GM21367 (cell line): Measurements from ENCODE around the gene NXPH2.

Experiments
- ATAC-seq: cut with Tn5 transposase; IDR thresholded peaks from one replicate; pipeline ENCODE4 v1.9.1; 2021; ENCODE audit not compliant: unreplicated experiment

NXPH2 gene

DNA sequence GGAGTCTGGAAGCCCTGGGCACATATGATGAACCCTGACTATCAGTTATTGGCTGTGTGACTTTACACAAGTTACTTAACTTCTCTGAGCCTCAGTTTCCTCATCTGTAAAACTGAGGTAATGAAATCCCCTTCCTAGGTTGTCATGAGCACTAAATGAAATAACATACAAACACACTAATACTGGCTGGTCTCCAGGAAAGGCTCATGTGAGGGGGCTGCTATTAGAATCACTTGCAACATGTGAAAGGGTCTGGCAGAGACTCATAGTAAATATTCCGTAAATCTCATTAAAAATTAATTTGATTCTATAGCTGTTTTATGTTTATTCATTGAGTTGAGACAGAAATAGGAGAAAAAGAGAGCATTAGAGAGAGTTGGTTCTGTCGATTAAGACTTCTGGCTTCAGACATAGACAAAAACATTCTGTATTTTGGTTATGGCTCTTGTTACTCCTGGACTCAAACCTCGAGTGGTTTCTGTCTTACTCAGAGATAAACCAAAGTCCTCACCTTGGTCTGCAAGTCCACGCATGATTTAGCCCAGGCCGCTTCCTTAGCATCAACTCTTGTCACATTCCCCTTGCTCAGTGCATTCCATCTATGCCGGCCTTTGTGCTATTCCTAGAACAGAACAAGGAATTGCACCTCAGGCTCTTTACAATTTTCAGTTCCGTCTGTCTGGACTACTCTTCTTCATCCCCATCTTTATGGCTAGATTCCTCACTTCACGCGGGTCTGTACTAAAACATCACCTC is 139.1 kb downstream of the NXPH2 start:
- no peak for ATAC-seq

DNA sequence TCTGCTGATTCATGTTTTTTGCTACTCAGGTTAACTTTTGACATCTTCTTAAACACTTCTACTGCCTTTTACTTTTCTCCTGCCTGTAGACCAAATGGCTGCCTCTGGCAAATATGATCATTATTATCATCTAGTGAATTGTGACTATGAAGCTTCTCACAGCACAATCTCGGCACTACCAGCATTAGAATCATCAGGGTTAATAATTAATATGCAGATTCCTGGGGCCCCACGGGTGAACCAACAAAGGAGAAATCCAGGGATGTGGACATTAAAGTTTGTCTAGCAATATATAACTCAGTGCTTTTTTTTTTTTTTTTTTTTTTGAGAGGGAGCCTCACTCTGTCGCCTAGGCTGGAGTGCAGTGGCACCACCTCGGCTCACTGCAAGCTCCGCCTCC is 142.5 kb downstream of the NXPH2 start:
- ATAC-seq, result no peak

DNA sequence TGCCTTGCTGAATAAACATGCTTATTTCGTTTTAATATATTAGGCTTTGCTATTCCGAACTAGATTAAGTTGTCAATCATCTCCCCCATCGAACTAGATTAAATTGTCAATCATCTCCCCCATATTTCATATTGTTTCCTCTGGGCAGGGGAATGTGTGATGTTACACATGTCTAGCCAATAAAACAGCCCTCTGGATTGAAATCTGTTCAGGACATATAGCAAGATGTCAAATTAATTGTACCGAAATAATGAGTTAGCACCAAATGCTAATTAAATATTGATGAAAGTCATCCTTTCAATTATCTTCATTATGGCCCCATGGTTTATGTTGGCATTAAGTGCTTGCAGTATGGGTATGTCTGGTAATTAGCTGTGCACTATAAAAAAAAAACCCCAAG is 143.1 kb downstream of the NXPH2 start:
- no peak for ATAC-seq

DNA sequence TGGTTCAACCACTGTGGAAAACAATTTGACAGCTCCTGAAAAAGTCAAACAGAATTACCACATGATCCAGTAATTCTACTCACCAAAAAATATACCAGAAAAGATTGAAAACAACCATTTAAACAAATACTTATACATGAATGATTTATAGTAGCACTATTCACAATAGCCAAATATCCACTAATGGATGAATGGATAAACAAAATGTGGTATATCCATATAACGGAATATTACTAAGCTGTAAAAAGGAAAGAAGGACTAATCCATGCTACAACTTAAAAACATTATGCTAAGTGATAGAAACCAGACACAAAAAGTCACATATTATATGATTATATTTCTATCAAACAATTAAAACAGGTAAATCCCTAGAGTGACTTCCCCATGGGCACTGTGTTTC is 147.1 kb downstream of the NXPH2 start:
- ATAC-seq, result no peak

DNA sequence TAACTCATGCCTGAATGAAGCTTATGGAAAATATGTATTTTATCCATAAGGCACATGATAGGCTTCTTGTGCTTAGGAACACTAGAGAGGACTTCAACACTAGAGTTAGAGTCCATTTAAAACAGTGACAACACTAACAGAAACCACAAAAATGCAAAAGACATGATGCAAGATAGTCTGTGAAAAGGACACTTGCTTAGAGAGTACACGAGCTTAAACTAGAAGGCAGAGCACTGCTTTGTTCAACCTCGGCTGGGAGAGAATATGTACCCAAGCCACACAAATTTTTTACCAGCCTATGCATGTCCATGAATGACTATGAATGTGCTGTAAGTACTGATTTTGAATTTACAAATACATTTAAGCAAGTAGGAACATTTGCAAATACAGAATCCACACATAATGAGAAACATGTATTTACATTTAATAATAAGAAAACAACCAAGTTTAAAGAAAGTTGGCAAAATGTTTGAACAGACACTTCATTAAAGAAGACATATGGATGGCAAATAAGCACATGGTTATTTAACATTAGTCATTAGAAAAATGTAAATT is 148.0 kb downstream of the NXPH2 start:
- ATAC-seq, result no peak

DNA sequence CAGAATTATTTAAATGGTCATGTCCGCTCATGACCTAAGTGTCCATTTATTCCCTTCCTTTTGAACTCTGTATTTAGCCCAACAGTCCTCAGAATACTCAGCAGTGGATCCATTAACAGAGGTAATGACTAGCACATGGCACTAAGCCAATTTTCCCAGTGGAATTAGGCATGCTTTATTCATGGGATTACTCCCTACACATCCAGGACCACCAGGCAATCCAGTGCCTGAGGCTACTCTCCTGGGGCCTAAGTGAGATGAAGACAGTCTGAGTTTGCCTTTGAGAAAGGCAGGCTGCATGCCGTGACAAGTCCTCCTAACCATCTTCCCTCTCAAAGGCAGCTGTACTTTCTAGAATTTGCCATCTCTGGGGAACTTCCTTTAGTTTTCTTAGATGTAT is 150.0 kb downstream of the NXPH2 start:
- no peak for ATAC-seq

DNA sequence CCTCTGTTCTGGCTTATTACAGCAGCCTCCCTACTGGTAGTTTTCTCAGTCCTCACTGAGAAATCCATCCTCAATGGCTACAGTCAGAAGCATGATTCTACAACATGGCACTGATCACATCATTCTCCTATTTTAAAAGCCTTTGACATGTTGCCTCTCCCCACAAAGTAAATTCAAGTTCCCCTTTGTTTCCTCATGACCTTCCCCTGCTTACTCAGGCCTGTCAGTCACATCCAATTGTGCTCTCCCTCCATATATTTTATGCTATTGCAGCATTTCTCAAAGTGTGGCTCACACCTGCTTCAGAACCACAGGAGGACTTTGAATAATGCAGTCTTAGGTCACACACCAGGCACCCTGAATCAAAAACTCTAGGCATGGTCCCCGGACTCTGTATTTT is 154.0 kb downstream of the NXPH2 start:
- no peak for ATAC-seq

DNA sequence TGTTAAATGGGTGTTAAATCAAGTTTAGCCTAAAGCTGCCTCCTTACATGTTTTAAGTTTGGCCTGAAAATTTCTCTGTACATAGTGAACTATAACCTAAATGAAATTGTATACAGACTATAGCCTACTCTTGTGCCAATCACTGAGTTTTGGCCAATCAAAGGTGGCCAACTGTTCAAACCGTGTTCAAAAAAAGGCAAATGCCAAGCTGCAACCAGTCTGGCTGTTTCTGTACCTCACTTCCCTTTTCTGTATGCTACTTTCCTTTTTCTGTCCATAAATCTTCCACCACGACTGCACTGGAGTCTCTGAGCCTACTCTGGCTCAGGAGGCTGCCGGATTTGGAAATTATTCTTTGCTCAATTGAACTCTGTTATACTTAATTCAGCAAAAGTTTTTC is 157.6 kb downstream of the NXPH2 start:
- ATAC-seq, result no peak

DNA sequence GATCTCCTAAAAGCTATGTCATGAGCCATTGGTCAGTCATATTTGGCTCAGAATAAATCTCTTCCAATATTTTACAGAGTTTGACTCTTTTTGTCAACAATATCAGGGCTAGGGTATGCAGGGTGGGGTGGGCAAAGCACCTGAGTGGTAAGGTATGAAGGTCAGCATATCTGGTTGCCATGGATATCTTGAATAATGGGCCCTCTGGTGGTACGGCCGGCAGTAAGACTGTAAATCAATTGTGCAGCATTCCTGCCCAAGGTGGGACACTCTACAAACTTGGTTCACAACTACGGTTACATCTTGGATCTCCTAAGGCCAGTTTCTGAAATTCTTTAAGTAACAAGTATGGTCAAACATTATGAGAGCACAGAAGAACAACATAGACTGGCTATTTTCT is 159.1 kb downstream of the NXPH2 start:
- ATAC-seq, result no peak

DNA sequence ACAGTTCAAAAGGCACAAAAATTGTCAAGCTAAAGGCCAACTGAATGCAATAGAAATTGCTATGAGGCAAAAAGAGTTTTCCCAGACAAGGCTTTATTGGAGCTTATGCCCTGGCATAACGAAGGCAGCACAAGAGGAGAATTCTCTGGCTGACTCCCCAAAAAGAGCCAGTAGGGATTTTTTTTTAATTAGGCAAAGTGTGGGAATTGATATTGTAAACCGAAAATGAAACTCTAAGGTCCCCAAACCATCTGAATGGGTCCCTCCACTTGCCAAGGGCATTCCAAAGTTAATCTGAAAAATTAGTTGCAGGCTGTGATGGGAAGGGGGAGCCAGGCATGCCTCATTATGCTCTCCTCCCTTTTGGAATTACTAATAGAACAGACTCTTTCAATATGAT is 159.8 kb downstream of the NXPH2 start:
- no peak for ATAC-seq
